Loucy (cell line): ENCODE data around the gene A2M.

Experiments used
- H2AFZ ChIP-seq: fragments of 200-600 bp; sonication (generic); 2 replicates; pipeline ENCODE4 v1.6.0; 2016; ENCODE audit warnings: antibody characterized with exemption, mild to moderate bottlenecking, low read length, moderate library complexity
- H3F3A ChIP-seq: fragments of 200-600 bp; 2 replicates; pipeline ENCODE4 v1.6.0; 2016; ENCODE audit warnings: antibody characterized with exemption, low read depth, mild to moderate bottlenecking
- H3K27me3 ChIP-seq: fragments of 200-600 bp; sonication (generic); 2 replicates; pipeline ENCODE4 v1.6.1; 2014; ENCODE audit warnings: low read length, mild to moderate bottlenecking; ENCODE audit not compliant: insufficient read depth, poor library complexity, severe bottlenecking
- H3K36me3 ChIP-seq: fragments of 200-600 bp; sonication (generic); 2 replicates; pipeline ENCODE4 v1.6.1; 2016; ENCODE audit warnings: low read length; ENCODE audit not compliant: insufficient read depth
- H3K4me1 ChIP-seq: fragments of 200-600 bp; sonication (generic); 2 replicates; pipeline ENCODE4 v1.5.1; 2014; ENCODE audit warnings: low read length, mild to moderate bottlenecking; ENCODE audit not compliant: insufficient read depth, poor library complexity, severe bottlenecking
- H3K4me2 ChIP-seq: fragments of 200-600 bp; sonication (generic); 2 replicates; pipeline ENCODE4 v1.6.0; 2014; ENCODE audit warnings: antibody characterized with exemption, low read length, low read depth, mild to moderate bottlenecking; ENCODE audit not compliant: poor library complexity, severe bottlenecking
- H3K4me3 ChIP-seq: fragments of 200-600 bp; sonication (generic); 2 replicates; pipeline ENCODE4 v1.5.1; 2014; ENCODE audit warnings: low read length, mild to moderate bottlenecking, mixed read lengths; ENCODE audit not compliant: poor library complexity, severe bottlenecking
- H3K79me2 ChIP-seq: fragments of 200-600 bp; sonication (generic); 2 replicates; pipeline ENCODE4 v1.6.1; 2014; ENCODE audit warnings: low read length; ENCODE audit not compliant: insufficient read depth
- H3K9ac ChIP-seq: fragments of 200-600 bp; sonication (generic); 2 replicates; pipeline ENCODE4 v1.6.0; 2014; ENCODE audit warnings: mild to moderate bottlenecking, low read depth, low read length, moderate library complexity; ENCODE audit not compliant: poor library complexity, severe bottlenecking
- H3K9me2 ChIP-seq: fragments of 200-600 bp; sonication (generic); replicated peaks from 2 replicates; pipeline ENCODE4 v1.6.1; 2016; ENCODE audit warnings: low read depth, low read length, mixed read lengths
- H3K9me3 ChIP-seq: fragments of 200-600 bp; sonication (generic); 2 replicates; pipeline ENCODE4 v1.6.1; 2014; ENCODE audit warnings: mild to moderate bottlenecking, antibody characterized with exemption, low read length, low read depth; ENCODE audit not compliant: insufficient read depth
- H4K20me1 ChIP-seq: fragments of 200-600 bp; sonication (generic); 2 replicates; pipeline ENCODE4 v1.6.0; 2014; ENCODE audit warnings: antibody characterized with exemption, low read length, mild to moderate bottlenecking; ENCODE audit not compliant: insufficient read depth, poor library complexity, severe bottlenecking
- EZH2phosphoT487 ChIP-seq: fragments of 200-600 bp; IDR thresholded peaks from 2 replicates; pipeline ENCODE4 v1.6.1; 2018; ENCODE audit warnings: antibody characterized with exemption, mild to moderate bottlenecking, moderate library complexity, borderline replicate concordance
- TF ChIP-seq, protein P1 (sequence below): fragments of 200-600 bp; sonication (generic); conservative IDR thresholded peaks from 2 replicates; pipeline ENCODE4 v1.5.1; 2014; ENCODE audit warnings: mild to moderate bottlenecking, antibody characterized with exemption, low read length

The A2M gene

GRCh38 chr12:9037431-9037830, 78.3 kb downstream of the A2M start:
- TF ChIP-seq, protein P1, sequence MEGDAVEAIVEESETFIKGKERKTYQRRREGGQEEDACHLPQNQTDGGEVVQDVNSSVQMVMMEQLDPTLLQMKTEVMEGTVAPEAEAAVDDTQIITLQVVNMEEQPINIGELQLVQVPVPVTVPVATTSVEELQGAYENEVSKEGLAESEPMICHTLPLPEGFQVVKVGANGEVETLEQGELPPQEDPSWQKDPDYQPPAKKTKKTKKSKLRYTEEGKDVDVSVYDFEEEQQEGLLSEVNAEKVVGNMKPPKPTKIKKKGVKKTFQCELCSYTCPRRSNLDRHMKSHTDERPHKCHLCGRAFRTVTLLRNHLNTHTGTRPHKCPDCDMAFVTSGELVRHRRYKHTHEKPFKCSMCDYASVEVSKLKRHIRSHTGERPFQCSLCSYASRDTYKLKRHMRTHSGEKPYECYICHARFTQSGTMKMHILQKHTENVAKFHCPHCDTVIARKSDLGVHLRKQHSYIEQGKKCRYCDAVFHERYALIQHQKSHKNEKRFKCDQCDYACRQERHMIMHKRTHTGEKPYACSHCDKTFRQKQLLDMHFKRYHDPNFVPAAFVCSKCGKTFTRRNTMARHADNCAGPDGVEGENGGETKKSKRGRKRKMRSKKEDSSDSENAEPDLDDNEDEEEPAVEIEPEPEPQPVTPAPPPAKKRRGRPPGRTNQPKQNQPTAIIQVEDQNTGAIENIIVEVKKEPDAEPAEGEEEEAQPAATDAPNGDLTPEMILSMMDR = no peak
- no peak for TF ChIP-seq EZH2phosphoT487
- no peaks in the 10 kb centered on the region for H4K20me1 ChIP-seq
- no peaks in the 10 kb centered on the region for H3K4me1 ChIP-seq
- no peaks in the 10 kb centered on the region for H3K79me2 ChIP-seq
- H3F3A ChIP-seq = no peaks in the 10 kb centered on the region
- no peak overlapping the region for H3K4me2 ChIP-seq
- no peaks in the 10 kb centered on the region for H3K27me3 ChIP-seq
- H2AFZ ChIP-seq = no peak overlapping the region
- H3K9me3 ChIP-seq = no peaks in the 10 kb centered on the region
- no peak overlapping the region for H3K9ac ChIP-seq
- H3K4me3 ChIP-seq = no peak overlapping the region
- no peaks in the 10 kb centered on the region for H3K9me2 ChIP-seq
- H3K36me3 ChIP-seq = no peaks in the 10 kb centered on the region

DNA sequence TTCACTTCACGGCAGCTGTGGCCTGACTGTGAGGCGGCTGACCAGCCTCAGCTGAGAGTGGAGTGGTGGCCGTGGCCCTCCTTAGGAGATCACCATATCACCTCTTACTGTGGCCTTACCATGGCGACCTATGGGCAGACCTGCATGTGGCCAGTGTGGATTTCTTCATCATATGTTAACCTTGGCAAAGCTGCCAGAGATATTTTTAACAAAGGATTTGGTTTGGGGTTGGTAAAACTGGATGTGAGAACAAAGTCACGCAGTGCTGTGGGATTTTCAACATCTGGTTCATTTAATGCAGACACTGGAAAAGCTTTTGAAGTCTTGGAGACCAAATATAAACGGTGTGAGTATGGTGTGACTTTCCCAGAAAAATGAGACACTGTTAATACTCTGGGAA, 79.5 kb downstream of the A2M start:
- Histone ChIP-seq H3K4me1 (no peaks in the 10 kb centered on the region), H4K20me1 (no peaks in the 10 kb centered on the region), H3K79me2 (no peaks in the 10 kb centered on the region), H3K36me3 (no peaks in the 10 kb centered on the region), H2AFZ (no peak overlapping the region), H3K4me2 (no peak overlapping the region), H3K9me2 (no peaks in the 10 kb centered on the region), H3K9ac (no peak overlapping the region), H3K27me3 (no peaks in the 10 kb centered on the region), H3K9me3 (no peaks in the 10 kb centered on the region), H3F3A (no peaks in the 10 kb centered on the region), H3K4me3 (no peak overlapping the region)
- no peak for TF ChIP-seq EZH2phosphoT487
- TF ChIP-seq, protein P1 = no peak

DNA sequence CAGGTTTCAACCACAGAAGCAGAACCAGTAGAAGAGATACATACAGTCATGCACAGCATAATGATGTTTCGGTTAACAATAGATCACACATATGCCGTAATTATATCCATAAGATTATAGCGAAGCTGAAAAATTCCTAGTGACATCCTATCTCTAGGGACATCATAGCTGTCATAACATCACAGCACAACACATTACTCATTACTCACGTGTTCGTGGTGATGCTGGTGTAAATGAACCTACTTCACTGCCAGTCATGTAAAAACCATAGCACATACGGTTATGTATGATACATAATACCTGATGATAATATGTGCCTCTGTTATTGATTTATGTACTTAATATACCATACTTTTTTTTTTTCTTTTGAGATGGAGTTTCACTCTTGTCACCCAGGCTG, 81.6 kb downstream of the A2M start:
- no peak for TF ChIP-seq EZH2phosphoT487
- TF ChIP-seq, protein P1 = no peak
- Histone ChIP-seq H2AFZ (no peak overlapping the region), H3K4me1 (peaks cover 6% of the 10 kb centered on the region), H3K79me2 (no peaks in the 10 kb centered on the region), H4K20me1 (no peaks in the 10 kb centered on the region), H3K9ac (no peak overlapping the region), H3F3A (no peaks in the 10 kb centered on the region), H3K9me2 (no peaks in the 10 kb centered on the region), H3K4me2 (no peak overlapping the region), H3K9me3 (no peaks in the 10 kb centered on the region), H3K27me3 (no peaks in the 10 kb centered on the region), H3K4me3 (no peak overlapping the region), H3K36me3 (no peaks in the 10 kb centered on the region)
